Common myeloid progenitor, CD34-positive (primary cell): ENCODE measurements around the gene CIC.

Experiments used
- CTCF ChIA-PET: fragments of 350-600 bp; sonication (Branson Sonifier 250); formaldehyde crosslinking; loops from one replicate; lab custom pipeline; 2021; ENCODE audit warnings: antibody characterized with exemption; lab: Charles Lee
- POLR2A ChIA-PET: fragments of 350-600 bp; sonication (Branson Sonifier 250); formaldehyde crosslinking; loops from one replicate; lab custom pipeline; 2021; ENCODE audit warnings: antibody characterized with exemption; lab: Charles Lee
- DNase-seq, 3 donors: peaks; one replicate each; pipeline versions ENCODE4 v3.0.0 to v3.0.0-alpha.2; 2013
- H3K27ac ChIP-seq, 2 experiments: 1 replicate in 1 of 2; 2 replicates in 1 of 2; pipeline ENCODE4 v1.7.0; 2013; ENCODE audit warnings: inconsistent platforms in 2 of 2, low read length in 2 of 2, mild to moderate bottlenecking in 2 of 2, low read depth in 1 of 2, moderate library complexity in 1 of 2; ENCODE audit not compliant: severe bottlenecking in 2 of 2, insufficient read depth in 1 of 2, poor library complexity in 1 of 2
- H3K27me3 ChIP-seq, 5 experiments: replicated peaks in 2 of 5; 1 replicate in 3 of 5; 2 replicates in 2 of 5; pipeline versions ENCODE4 v1.6.1 to v1.7.0; 2013; ENCODE audit warnings: low read length in 4 of 5, mild to moderate bottlenecking in 2 of 5, moderate library complexity in 2 of 5, inconsistent platforms in 1 of 5; ENCODE audit not compliant: insufficient read depth in 5 of 5, control insufficient read depth in 4 of 5
- H3K36me3 ChIP-seq, 4 experiments: 1 replicate in 2 of 4; 2 replicates in 2 of 4; pipeline versions ENCODE4 v1.6.1 to v1.7.0; 2013; ENCODE audit warnings: low read length in 3 of 4, control low read depth in 1 of 4, mild to moderate bottlenecking in 1 of 4; ENCODE audit not compliant: control insufficient read depth in 4 of 4, insufficient read depth in 4 of 4
- H3K4me1 ChIP-seq, 4 experiments: 1 replicate in 3 of 4; 2 replicates in 1 of 4; pipeline versions ENCODE4 v1.6.1 to v1.7.1; 2013; ENCODE audit warnings: low read length in 3 of 4, mild to moderate bottlenecking in 3 of 4, control low read depth in 1 of 4, inconsistent platforms in 1 of 4, moderate library complexity in 1 of 4; ENCODE audit not compliant: control insufficient read depth in 4 of 4, insufficient read depth in 4 of 4; ENCODE audit errors: control extremely low read depth in 1 of 4
- H3K4me3 ChIP-seq, 7 experiments: 1 replicate in 4 of 7; 2 replicates in 3 of 7; pipeline versions ENCODE4 v1.5.1 to v1.7.0; 2013; ENCODE audit warnings: mild to moderate bottlenecking in 7 of 7, low read length in 6 of 7, moderate library complexity in 6 of 7, inconsistent platforms in 2 of 7, low read depth in 2 of 7, control low read depth in 1 of 7; ENCODE audit not compliant: insufficient read depth in 4 of 7, control insufficient read depth in 1 of 7; ENCODE audit errors: extremely low read depth in 1 of 7
- H3K9me3 ChIP-seq, 5 experiments: 1 replicate in 4 of 5; 2 replicates in 1 of 5; pipeline versions ENCODE4 v1.6.1 to v1.7.1; 2013; ENCODE audit warnings: low read length in 4 of 5, mild to moderate bottlenecking in 2 of 5, inconsistent platforms in 1 of 5, low read depth in 1 of 5, moderate library complexity in 1 of 5; ENCODE audit not compliant: control insufficient read depth in 4 of 5, insufficient read depth in 2 of 5; ENCODE audit errors: control extremely low read depth in 1 of 5
- WGBS: methylation state at CpG from one replicate; pipeline ENCODE4 v1.1.5; 2013; ENCODE audit not compliant: insufficient coverage; 5-methylcytosine and 5-hydroxymethylcytosine counted together

The CIC gene

DNA sequence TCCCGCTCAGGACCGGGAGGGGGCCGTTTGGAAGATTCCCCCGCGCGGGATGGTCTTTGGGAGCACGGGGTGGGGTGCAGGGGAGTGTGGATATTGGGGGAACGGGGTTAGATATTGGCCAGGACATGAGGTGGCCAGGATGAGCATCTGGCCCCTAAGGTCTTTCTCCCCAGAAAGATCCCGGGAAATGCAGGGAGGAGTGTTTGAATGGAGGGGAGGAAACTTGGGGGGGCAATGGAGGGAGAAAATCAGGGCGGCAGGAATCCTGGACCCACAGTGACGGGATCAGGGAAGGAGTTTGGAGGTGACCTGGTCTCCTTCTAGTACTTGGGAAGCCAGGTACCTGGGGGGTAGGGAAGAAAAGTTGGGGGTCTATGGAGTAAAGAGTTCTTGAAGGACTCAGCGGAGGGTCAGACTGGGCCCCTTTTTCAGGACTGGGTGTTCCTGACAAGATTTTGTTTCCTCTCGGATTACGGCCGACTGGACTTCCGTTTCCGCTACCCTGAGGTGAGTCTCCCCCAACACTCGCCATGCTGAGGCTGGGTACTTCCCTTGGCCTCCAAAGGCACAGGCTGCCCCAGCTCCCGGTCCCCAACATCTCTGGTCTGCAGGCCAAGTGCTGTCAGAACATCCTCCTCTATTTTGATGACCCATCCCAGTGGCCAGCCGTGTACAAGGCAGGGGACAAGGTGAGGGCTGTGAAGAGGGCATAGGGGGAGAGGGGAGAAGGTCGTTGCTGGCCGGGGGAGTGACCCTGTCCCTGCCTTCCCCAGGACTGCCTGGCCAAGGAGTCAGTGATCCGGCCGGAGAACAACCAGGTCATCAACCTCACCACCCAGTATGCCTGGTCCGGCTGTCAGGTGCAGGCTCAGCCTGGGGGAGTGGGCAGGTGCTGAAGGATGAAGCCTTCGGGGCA is 45.0 kb downstream of the CIC start:
- H3K4me1 ChIP-seq = peaks cover 0 to 21% (median 17%) of the 10 kb centered on the region in 4 experiments
- no peak for DNase-seq
- CTCF ChIA-PET = interaction anchor here (0.6 to 1.0 kb wide), 3 partner anchors 18 to 57 kb away, joined by 3 read pairs; no protein-coding TSS in a partner anchor
- H3K27ac ChIP-seq = no peak overlapping the region
- no peaks in the 10 kb centered on the region for H3K36me3 ChIP-seq
- no peaks in the 10 kb centered on the region for H3K9me3 ChIP-seq
- 24% methylated on average over 22 of the region's 26 CpGs for WGBS
- POLR2A ChIA-PET = no interaction called here
- peak overlapping the region in 1 of 7 experiments; percentile 68 for H3K4me3 ChIP-seq
- H3K27me3 ChIP-seq = peaks cover 0 to 49% (median 11%) of the 10 kb centered on the region in 5 experiments

DNA sequence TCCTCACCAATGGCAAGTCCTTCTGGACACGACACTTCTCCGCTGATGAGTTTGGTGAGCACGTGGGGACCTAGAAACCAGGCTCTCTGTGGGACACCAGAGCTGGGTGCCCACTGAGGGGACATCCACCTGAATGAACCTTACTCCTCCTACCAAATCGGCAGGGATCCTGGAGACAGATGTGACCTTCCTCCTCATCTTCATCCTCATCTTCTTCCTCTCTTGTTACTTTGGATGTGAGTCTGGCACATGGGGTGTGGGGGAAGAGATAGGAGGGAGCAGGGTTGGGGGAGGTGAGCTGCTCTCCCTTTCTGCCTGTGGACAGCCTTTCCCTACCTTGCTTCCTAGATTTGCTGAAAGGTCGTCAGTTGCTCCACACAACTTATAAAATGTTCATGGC is 46.0 kb downstream of the CIC start:
- 95% methylated on average over 4 of the region's 5 CpGs for WGBS
- no peak overlapping the region for H3K27ac ChIP-seq
- no peak for DNase-seq
- peaks cover 0 to 49% (median 11%) of the 10 kb centered on the region in 5 experiments for H3K27me3 ChIP-seq
- no peaks in the 10 kb centered on the region for H3K9me3 ChIP-seq
- ChIA-PET POLR2A (no interaction called here), CTCF (interaction anchor here (1.0 kb wide), 1 partner anchor 19 kb away, joined by 3 read pairs; no protein-coding TSS in a partner anchor)
- H3K4me3 ChIP-seq = no peak overlapping the region
- peaks cover 0 to 21% (median 17%) of the 10 kb centered on the region in 4 experiments for H3K4me1 ChIP-seq
- no peaks in the 10 kb centered on the region for H3K36me3 ChIP-seq

DNA sequence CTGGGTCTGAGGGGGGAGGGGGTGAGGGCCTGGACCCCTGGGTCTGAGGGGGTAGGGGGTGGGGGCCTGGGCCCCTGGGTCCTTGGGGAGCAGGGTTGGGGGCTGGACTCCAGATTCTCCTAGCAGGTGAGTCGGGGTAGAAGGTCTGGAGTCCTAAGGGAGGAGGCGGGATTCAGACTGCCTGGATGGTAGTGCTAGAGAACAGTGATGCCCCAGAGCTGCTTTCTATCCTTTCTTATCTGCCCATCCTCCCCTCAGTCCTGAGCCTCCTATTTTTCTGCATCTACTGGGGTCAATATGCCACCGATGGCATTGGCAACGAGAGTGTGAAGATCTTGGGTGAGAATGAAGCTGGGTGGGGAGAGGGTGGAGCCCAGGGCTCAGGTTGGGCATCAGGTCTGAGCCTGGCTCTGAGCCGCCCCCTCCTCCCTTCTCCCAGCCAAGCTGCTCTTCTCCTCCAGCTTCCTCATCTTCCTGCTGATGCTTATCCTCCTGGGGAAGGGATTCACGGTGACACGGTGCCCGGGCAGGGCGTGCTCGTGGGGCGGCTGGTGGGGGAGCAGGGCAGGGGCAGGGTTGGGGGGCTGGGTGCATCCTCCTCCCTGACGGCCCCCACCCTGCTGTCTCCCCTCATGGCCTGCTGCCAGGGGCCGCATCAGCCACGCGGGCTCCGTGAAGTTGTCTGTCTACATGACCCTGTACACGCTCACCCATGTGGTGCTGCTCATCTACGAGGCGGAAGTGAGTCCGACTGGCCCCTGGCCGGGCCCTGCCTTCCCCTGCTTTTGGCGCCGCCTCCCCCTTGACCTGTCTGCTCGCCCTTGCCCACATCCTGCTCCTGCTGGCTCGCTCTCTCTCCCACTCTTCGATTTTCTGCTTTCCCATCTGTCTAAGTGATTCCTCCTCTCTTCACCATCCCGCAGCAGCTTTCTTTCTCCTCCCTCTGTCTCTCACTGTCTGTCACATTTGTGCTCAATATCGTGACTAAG is 47.5 kb downstream of the CIC start:
- Histone ChIP-seq H3K9me3 (no peaks in the 10 kb centered on the region), H3K36me3 (no peaks in the 10 kb centered on the region), H3K4me3 (peak overlapping the region in 1 of 7 experiments; percentile 33), H3K27me3 (peaks cover 0 to 49% (median 11%) of the 10 kb centered on the region in 5 experiments), H3K27ac (no peak overlapping the region), H3K4me1 (peaks cover 0 to 21% (median 17%) of the 10 kb centered on the region in 4 experiments)
- DNase-seq = peak in 1 of 3 donors; percentile 33
- ChIA-PET POLR2A (no interaction called here), CTCF (interaction anchor here (1.1 kb wide), 1 partner anchor 10 kb away, joined by 3 read pairs; no protein-coding TSS in a partner anchor)
- WGBS = 22% methylated on average over 19 of the region's 28 CpGs

DNA sequence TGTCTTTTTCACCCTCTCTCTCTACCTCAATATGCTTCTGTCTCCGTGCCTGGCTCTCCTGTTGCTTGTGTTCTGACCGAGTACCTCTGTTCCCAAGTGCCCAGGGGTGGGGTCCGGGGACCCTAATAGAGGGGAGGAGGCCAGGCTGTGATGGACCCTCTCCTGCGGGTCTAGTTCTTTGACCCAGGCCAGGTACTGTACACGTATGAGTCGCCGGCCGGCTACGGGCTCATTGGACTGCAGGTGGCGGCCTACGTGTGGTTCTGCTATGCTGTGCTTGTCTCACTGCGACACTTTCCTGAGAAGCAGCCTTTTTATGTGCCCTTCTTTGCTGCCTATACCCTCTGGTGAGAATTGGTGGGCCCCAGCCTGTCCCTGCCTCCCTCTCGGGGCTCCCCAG is 48.5 kb downstream of the CIC start:
- CTCF ChIA-PET = no interaction called here
- H3K27me3 ChIP-seq = peaks cover 0 to 49% (median 8%) of the 10 kb centered on the region in 5 experiments
- no peaks in the 10 kb centered on the region for H3K9me3 ChIP-seq
- H3K4me1 ChIP-seq = peaks cover 0 to 21% (median 17%) of the 10 kb centered on the region in 4 experiments
- no peaks in the 10 kb centered on the region for H3K36me3 ChIP-seq
- POLR2A ChIA-PET = no interaction called here
- no peak for DNase-seq
- H3K27ac ChIP-seq = no peak overlapping the region
- 90% methylated on average over 12 of the region's 13 CpGs for WGBS
- H3K4me3 ChIP-seq = no peak overlapping the region

DNA sequence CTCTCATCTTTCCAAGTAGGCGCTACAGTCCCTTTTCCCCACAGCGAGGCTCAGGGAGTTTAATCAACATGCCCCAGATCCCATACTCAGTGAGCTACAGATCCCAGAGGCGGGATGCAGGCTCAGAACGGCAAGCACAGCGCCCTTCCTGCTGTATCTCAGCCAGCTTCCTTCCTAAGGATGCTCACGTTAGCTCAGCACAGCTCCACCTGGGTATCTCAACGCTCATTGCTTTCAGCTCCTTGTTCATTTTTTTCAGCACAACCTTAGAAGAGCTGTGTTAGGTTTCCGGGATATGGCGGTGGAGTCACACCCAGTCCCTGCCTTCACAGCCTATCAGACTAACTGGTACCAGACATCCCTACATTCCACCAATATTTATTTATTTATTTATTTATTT is 53.3 kb downstream of the CIC start:
- CTCF ChIA-PET = interaction anchor here (0.8 to 2.0 kb wide), 4 partner anchors 11 to 213 kb away, joined by 3 to 8 read pairs (median 4); no protein-coding TSS in a partner anchor
- DNase-seq = no peak
- WGBS = 60% methylated on average over 7 of the region's 9 CpGs
- POLR2A ChIA-PET = no interaction called here
- peaks cover 3 to 40% (median 14%) of the 10 kb centered on the region in 5 experiments for H3K27me3 ChIP-seq
- H3K36me3 ChIP-seq = no peaks in the 10 kb centered on the region
- no peak overlapping the region for H3K4me3 ChIP-seq
- H3K27ac ChIP-seq = no peak overlapping the region
- peaks cover 0 to 30% (median 21%) of the 10 kb centered on the region in 4 experiments for H3K4me1 ChIP-seq
- H3K9me3 ChIP-seq = no peaks in the 10 kb centered on the region

DNA sequence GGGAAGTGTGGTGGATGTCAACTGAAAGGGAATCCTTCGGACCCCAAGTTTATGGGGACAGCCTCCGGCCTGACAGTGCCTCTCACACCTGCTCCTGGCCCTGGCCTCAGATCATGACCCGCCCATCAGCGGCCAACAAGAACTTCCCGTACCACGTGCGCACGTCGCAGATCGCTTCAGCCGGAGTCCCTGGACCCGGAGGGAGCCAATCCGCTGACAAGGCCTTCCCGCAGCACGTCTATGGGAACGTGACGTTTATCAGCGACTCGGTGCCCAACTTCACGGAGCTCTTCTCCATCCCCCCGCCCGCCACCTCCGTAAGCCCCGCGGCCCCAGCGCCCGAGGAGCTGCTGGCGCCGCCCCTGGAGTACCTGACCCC is 54.4 kb downstream of the CIC start:
- WGBS = 37% methylated on average over 23 of the region's 29 CpGs
- POLR2A ChIA-PET = no interaction called here
- Histone ChIP-seq H3K27ac (no peak overlapping the region), H3K36me3 (no peaks in the 10 kb centered on the region), H3K9me3 (no peaks in the 10 kb centered on the region), H3K4me1 (peaks cover 0 to 32% (median 21%) of the 10 kb centered on the region in 4 experiments), H3K4me3 (no peak overlapping the region), H3K27me3 (peaks cover 3 to 40% (median 14%) of the 10 kb centered on the region in 5 experiments)
- CTCF ChIA-PET = interaction anchor here (0.9 to 2.0 kb wide), 5 partner anchors 12 to 35 kb away, joined by 3 to 5 read pairs (median 3); no protein-coding TSS in a partner anchor
- peak in 1 of 3 donors; percentile 22 for DNase-seq
